NCI-H82 treated with DMSO at 0.1 percent for 48 hours (cell line): ENCODE results near the gene CNBP.
A peak's percentile ranks its signal among the peaks of the same experiment; 100 is the strongest.
"Not testable (repeated sequence)": the region's sequence is repeated elsewhere in the genome, so short reads cannot be mapped to it uniquely, and the experiment has no call there.

Source experiments
- DNase-seq: peaks from one replicate; lab custom pipeline; 2025; ENCODE audit not compliant: unreplicated experiment; lab: John Stamatoyannopoulos, UW

Gene CNBP

GRCh38 chr3:129185783-129186182 is 2.1 kb upstream of the CNBP start:
- DNase-seq, result no peak

GRCh38 chr3:129184784-129185542 is 1.3 kb upstream of the CNBP start:
- not testable (repeated sequence) for DNase-seq

GRCh38 chr3:129184396-129184657 is 631 bp upstream of the CNBP start:
- DNase-seq, result no peak

GRCh38 chr3:129182390-129183185 is 1.1 kb downstream of the CNBP start:
- DNase-seq, result peak; percentile 13

GRCh38 chr3:129181819-129182218 is 1.9 kb downstream of the CNBP start:
- DNase-seq, result no peak

GRCh38 chr3:129180461-129180860 is 3.2 kb downstream of the CNBP start:
- no peak for DNase-seq

GRCh38 chr3:129176051-129176450 is 7.6 kb downstream of the CNBP start:
- no peak for DNase-seq

GRCh38 chr3:129173725-129174124 is 10.0 kb downstream of the CNBP start:
- no peak for DNase-seq

- no peak for DNase-seq
Measured at GRCh38 chr3:129173206-129173605, 10.5 kb downstream of the CNBP start.

GRCh38 chr3:129166579-129167332 is 16.9 kb downstream of the CNBP start:
- no peak for DNase-seq

- not testable (repeated sequence) for DNase-seq
Measured at GRCh38 chr3:129165594-129165993, 18.1 kb downstream of the CNBP start.

GRCh38 chr3:129164500-129164899 is 19.2 kb downstream of the CNBP start:
- DNase-seq, result no peak

GRCh38 chr3:129162729-129163579 is 20.7 kb downstream of the CNBP start:
- peak; percentile 84 for DNase-seq

- no peak for DNase-seq
Measured at GRCh38 chr3:129161860-129162271, 21.8 kb downstream of the CNBP start.

GRCh38 chr3:129160891-129161859 is 22.5 kb downstream of the CNBP start, which contains the start of gene ISY1:
ISY1 (minus strand) TSS chr3:129161063; CDS start chr3:129160975, 88 bp downstream.
- peak; percentile 96 for DNase-seq

- no peak for DNase-seq
Measured at GRCh38 chr3:129144786-129145185, 38.9 kb downstream of the CNBP start.

GRCh38 chr3:129141011-129141410 is 42.7 kb downstream of the CNBP start:
- not testable (repeated sequence) for DNase-seq

GRCh38 chr3:129139911-129140310 is 43.8 kb downstream of the CNBP start:
- DNase-seq, result no peak

- not testable (repeated sequence) for DNase-seq
Measured at GRCh38 chr3:129136275-129136674, 47.4 kb downstream of the CNBP start.
